Activated naive CD8-positive, alpha-beta T cell treated with anti-CD3 and anti-CD28 coated beads, Interleukin-2, amount 50 U/mL, for 16 hours (primary cell): Measurements from ENCODE around the gene IL11.
"Not testable (repeated sequence)": the region's sequence is repeated elsewhere in the genome, so short reads cannot be mapped to it uniquely, and the experiment has no call there.

Experiments
- DNase-seq: peaks from one replicate; pipeline ENCODE4 v3.0.0-alpha.2; 2020; ENCODE audit warnings: low read depth, low spot score

IL11 gene

DNA sequence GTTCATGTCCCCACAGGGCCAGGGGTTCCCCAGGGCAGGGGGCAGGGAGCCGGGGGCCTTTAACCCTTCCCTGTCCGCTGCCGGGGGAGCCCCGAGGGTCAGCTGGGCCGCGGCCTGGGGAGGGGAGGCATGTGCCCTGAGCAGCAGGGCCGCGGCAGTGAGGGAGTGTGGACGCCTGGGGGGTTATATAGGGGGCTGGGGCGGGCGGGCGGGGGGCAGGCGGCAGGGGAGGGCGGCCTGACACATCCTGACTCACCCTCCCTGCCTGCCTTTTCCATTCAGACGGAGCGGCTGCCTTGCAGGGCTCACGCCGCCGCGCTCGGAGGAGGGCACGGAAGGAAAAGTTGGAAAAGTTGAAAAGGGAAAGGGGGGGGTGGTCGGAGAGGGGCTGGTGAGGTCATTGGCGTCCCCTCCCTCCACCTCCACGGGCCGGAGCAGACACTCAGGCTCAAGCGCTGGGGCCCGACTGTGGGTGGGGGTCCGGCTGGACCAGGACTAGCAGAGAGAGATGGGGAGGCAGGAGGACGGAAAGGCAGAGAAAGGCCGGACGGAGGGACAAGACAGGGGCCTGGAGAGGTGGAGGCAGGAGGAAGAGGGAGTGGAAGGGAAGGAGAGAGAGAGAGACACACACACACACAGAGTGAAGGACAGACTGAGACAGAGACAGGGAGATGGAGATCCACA is at the start of gene IL11:
Gene IL11, minus strand, starts transcription at position 159 of the 684 bp plus-strand sequence. Its CDS starts 153 bp downstream, at position 6.
- no peak for DNase-seq

- DNase-seq, result no peak
Observed at GRCh38 chr19:55419624-55420236, 49.5 kb upstream of the IL11 start.

DNA sequence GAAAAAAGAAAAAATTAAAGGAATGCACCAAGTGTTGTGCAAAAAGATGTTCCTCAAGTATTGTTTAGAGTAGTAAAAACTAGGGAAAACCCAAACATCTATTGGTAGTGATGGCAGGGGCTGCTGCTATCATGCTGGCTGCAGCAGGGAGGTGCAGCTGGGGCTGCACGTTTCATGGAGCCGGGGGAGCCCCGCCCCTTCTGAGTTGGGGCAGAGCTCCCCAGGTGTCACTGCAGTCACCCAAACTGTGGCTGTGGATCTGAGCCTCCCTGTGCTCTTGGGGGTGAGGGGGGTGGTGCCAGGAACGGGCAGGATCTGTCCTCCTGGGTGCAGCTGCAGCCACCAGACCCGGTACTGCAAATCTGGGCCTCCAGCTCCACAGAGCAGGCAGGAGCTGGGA is 48.8 kb upstream of the IL11 start:
- DNase-seq, result no peak

DNA sequence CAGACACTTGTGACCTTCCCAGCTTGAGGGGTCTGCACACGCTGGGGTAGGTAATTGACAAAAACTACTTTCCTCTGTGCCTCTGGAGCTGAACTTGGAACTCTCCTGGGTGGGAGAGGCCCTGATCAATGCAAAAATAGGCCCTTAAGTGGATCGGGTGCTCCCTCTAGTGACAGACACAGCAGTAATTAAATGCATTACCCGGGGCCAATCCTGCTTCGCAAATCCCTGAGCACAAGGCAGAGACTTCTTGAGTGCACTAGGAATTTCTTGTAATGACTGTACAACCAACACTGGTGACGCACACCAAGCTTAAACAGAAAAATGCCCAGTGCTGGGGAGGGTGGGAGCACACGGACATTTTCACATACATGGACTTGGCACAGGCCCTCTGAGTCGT is 47.9 kb upstream of the IL11 start:
- peak; percentile 16 for DNase-seq

DNA sequence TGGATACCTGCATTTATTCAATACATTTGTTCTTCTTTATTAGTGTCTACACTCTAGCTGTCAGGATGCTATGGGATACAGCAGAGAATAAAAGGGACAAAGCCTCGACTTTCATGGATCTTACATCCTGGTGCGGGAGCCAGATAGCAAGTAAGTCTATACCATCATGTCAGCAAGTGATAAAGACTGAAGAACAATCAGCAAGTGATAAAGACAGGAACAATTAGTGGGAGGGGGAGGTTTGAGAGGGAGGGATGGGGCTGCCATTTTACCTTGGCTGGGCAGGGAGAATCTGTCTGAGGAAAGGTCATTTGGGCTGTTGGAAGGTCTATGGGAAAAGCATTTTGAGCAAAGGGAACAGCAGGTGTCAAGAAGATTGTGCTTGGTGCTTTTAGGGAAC is 39.9 kb upstream of the IL11 start:
- DNase-seq, result no peak

DNA sequence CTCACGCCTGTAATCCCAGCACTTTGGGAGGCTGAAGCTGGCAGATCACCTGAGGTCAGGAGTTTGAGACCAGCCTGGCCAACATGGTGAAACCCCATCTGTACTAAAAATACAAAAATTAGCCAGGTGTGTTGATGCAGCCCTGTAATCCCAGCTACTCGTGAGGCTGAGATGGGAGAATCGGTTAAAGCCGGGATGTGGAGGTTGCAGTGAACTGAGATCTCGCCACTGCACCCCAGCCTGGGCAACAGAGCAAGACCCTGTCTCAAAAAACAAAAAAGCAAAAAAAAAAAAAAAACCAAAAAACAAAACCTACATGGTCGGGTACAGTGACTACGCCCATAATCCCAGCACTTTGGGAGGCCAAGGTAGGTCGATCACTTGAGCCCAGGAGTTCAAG is 38.9 kb upstream of the IL11 start:
- DNase-seq, result not testable (repeated sequence)

DNA sequence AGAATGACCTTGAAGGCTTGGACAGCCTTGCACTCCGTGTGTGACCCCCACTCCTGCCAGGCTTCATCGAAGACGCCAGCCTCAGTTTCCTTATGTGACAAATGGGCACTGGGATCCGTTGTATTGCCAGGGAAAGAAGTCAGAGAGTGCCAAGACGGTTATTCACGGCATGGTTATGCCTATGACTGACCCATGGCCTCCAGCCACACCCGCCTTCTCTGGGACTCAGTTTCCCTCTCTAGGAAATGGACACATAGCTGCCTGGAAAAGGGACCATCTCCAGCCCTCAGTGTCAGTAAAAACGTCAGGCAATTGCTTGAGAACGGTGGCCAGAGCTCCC is 38.2 kb upstream of the IL11 start:
- DNase-seq, result no peak

DNA sequence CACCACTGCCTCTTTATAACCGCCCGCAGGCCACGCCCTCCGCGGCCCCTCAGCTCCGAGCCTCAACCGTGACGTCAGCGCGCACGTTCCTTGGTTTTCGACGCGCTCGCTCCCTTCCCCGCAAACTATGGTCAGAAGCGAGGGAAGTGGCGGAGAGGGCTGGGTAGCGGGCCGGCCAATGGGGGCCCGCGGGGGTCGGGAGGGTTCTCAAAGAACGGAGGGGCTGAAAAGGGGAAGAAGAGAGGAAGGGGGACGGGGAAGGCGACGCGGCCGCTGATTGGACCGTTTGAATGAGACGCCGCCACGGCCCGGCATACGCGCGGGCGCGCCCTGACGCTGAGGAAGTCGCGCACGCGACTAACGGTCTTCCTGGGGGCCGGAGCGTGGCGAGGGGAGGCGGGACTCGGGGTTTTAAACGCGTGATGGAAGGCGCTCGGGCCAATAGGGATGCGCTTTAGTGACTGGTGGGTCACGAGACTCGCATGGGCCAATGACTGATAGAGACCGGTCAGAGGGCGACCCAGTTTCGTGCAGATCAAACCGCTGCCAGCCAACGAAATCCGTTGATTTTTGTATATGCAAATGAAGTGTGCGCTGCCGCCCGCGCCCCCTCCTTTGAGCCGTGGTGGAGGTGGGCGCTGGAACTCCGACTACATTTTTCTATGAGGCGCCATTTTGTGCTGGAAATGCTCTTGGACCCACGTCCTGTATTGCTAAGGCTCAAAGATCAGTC is 37.7 kb upstream of the IL11 start:
- DNase-seq, result peak; percentile 91

DNA sequence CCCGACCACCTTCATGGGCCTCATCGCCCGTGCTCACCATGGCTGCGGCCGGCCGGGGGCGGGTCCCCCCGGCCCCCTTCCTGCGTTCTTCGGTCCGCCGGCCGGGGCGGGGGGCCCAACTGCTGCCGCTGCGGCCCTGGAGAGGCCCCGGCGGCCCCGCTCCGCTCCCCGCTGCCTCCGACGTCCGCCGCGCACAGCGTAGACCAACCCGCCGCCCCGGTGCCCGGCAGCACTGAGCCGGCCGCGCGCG is 37.2 kb upstream of the IL11 start, which contains the start of gene UBE2S:
Gene UBE2S, minus strand, starts transcription at position 239 of the 250 bp plus-strand sequence. Its CDS starts 199 bp downstream, at position 40.
- not testable (repeated sequence) for DNase-seq

DNA sequence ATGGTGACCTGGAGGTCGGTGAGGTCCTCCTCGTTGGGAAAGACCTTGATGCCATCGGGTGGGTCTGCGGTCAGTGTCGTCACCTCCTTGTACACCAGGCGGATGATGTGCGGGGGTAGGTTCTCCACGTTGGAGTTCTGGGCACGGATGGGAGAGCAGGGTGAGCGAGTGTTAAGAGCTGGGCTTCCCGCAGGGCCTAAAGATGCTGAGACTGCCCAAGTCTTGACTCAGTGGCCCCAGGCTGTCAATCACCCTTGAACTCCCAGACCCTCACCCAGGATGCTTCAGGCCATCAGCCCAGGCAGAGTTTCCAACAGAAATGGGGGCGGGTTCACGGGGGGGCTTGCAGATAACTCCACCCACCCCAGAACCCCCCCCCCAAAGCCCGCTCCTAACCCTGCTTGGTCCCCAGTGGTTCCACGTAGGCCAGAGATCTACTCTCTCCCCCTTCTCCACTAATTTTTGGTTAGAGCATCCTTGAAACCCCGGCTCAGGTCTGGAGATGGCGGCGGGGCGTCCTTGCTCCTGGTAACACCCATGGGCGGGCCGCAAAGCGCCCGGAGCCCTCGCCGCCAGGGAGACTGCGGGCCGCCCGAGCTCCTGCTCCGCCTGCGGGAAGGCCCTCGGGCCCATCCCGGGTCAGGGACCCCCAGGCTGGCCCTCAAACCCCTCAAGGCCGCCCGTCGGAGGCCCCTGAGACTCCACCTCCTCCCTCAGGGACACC is 36.7 kb upstream of the IL11 start:
- no peak for DNase-seq

DNA sequence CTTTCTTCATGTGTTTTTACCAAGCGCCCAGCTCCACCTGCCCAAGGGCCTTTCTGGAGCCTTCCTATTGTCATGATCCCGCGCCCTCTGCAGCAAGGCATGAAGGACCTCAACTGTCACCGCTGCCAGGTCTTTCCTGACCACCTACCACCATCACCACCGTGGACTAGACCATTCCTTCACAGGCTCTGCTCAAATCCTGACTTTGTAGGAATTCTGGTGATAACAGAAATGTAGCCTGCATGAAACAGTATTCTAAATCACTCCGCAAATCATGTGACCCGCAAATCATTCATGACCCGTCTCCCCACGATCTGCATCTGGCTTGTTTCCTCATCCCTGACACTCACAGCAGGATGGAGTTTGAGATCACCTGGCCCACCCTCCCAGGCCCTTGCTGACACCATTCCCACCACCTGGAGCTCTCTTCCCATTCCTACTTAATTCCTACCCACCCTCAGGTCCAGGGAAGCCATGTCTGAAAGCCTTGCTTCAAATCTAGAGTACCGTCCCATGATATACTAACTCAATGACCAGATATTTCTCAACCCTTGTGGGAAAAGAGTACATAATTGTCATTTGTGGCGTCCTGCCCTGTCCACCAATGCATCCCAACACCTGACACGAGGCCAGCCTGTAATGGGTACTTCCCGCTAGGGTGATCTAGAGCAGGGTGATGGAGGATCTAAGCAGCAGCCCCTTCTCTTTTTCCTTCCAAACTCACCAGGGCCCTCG is 36.0 kb upstream of the IL11 start:
- no peak for DNase-seq

DNA sequence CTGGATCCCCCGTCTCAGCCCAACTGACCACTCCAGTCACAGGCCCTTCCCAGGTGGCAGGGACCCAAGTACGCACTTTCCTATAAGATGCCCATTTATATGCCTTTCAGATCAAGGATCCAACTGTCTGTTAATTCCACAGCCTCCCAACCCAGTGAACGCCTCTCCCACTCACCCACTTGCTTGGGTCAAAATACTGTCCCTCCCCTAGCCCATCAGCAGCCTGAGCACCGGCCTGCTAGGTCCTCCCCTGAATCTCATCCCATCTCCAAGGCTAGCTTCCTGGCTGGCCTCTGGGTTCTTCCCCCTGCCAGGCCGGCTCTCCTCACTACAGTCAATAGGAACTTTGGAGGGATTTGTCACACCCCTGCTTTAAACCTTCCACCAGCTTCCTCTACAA is 35.4 kb upstream of the IL11 start:
- no peak for DNase-seq

GRCh38 chr19:55402509-55402908 is 32.2 kb upstream of the IL11 start:
- no peak for DNase-seq

DNA sequence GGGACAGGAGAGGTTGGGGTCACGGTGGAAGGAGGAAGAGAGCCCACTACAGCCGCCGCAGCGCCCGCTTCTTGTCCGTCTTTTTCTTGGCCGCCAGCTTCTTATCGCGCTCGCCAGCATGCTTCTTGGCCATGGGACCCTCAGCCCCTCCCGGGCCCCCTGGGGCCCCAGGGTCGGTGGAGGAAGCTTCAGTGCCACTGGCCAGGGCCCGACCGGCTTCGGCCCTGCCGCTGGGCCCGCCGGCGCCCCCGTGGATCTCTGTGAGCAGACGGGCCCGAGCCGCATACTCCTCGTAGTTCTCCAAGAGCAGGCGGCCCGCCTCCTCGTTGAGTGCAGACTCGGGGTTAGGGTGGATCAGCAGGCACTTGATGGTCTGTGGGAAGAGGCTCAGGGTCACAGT is 31.1 kb upstream of the IL11 start:
- DNase-seq, result not testable (repeated sequence)

DNA sequence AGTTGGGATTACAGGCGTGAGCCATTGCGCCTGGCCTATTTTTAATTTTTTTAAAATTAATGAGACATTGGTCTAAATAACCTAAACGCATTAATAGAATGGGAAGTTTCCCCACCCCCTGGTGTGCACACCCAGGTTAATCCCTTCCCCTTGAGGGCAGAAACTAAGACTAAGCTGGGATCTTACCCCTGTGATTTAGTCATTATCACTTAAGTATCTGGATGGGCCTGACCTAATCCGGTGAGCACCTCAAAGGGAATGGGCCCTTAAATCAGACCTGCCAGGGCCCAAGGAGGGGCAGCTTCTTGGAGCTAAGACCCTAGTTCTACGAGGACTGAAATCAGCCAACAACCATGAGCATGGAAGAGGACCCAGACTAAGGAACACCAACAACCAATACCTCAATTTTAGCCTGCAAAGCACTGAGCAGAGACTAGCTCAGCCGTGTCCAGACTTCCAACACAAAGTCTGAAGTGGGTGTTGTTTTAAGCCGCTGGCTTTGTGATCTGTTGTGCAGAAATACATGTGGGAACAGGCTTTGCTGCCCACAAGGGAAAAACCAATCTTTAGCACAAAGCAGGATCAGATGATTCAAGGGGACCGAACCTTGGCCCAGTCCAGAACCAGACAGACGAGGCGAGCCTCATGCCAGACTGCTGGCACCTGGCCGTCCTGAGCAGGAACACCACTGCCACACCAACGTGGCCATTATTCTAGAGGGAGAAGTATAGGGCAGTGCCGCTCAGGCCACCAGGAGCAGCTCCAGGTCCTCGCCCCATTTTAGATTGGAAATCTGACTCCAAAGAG is 30.2 kb upstream of the IL11 start:
- no peak for DNase-seq

GRCh38 chr19:55398200-55398925 is 28.1 kb upstream of the IL11 start:
- DNase-seq, result no peak

GRCh38 chr19:55392820-55393761 is 22.8 kb upstream of the IL11 start:
- no peak for DNase-seq

- no peak for DNase-seq
Observed at GRCh38 chr19:55391702-55392615, 21.7 kb upstream of the IL11 start.
